HEK293 (cell line): Measurements from ENCODE around the gene NR2F1-AS1.
A peak's percentile ranks its signal among the peaks of the same experiment; 100 is the strongest.

ENCODE experiments used
- GFI1B ChIP-seq: fragments of 450-650 bp; formaldehyde crosslinking; IDR thresholded peaks from 2 replicates; pipeline ENCODE4 v1.5.1; 2016; ENCODE audit warnings: missing biosample characterization, missing genetic modification characterization
- HIC1 ChIP-seq: fragments of 450-650 bp; formaldehyde crosslinking; IDR thresholded peaks from 2 replicates; pipeline ENCODE4 v1.5.1; 2016; ENCODE audit warnings: missing biosample characterization, missing genetic modification characterization
- KLF1 ChIP-seq: fragments of 450-650 bp; formaldehyde crosslinking; IDR thresholded peaks from 2 replicates; pipeline ENCODE4 v1.5.1; 2016; ENCODE audit warnings: missing biosample characterization, missing genetic modification characterization
- KLF17 ChIP-seq: fragments of 450-650 bp; formaldehyde crosslinking; IDR thresholded peaks from 2 replicates; pipeline ENCODE4 v1.5.1; 2016; ENCODE audit warnings: missing biosample characterization, missing genetic modification characterization
- MYNN ChIP-seq: fragments of 450-650 bp; formaldehyde crosslinking; IDR thresholded peaks from 2 replicates; pipeline ENCODE4 v1.5.1; 2016; ENCODE audit warnings: missing biosample characterization, missing genetic modification characterization, borderline replicate concordance
- MZF1 ChIP-seq: fragments of 450-650 bp; formaldehyde crosslinking; IDR thresholded peaks from 2 replicates; pipeline ENCODE4 v1.5.1; 2017; ENCODE audit warnings: missing biosample characterization, missing genetic modification characterization, borderline replicate concordance
- SCRT2 ChIP-seq: fragments of 450-650 bp; formaldehyde crosslinking; IDR thresholded peaks from 2 replicates; pipeline ENCODE4 v1.5.1; 2016; ENCODE audit warnings: missing biosample characterization, missing genetic modification characterization
- WT1 ChIP-seq: fragments of 450-650 bp; formaldehyde crosslinking; IDR thresholded peaks from 2 replicates; pipeline ENCODE4 v1.5.1; 2016; ENCODE audit warnings: missing biosample characterization, missing genetic modification characterization
- ZBTB1 ChIP-seq: fragments of 450-650 bp; formaldehyde crosslinking; IDR thresholded peaks from 2 replicates; pipeline ENCODE4 v1.5.1; 2016; ENCODE audit warnings: missing biosample characterization, missing genetic modification characterization
- ZBTB48 ChIP-seq: fragments of 450-650 bp; formaldehyde crosslinking; IDR thresholded peaks from 2 replicates; pipeline ENCODE4 v1.5.1; 2016; ENCODE audit warnings: missing biosample characterization, missing genetic modification characterization
- ZBTB7A ChIP-seq: fragments of 450-650 bp; formaldehyde crosslinking; IDR thresholded peaks from 2 replicates; pipeline ENCODE4 v1.5.1; 2016; ENCODE audit warnings: low read depth, missing biosample characterization, missing genetic modification characterization
- ZFHX2 ChIP-seq: fragments of 450-650 bp; formaldehyde crosslinking; conservative IDR thresholded peaks from 2 replicates; pipeline ENCODE4 v1.5.1; 2016; ENCODE audit warnings: missing biosample characterization, missing genetic modification characterization
- ZFP41 ChIP-seq: fragments of 450-650 bp; formaldehyde crosslinking; IDR thresholded peaks from 2 replicates; pipeline ENCODE4 v1.5.1; 2016; ENCODE audit warnings: missing biosample characterization, missing genetic modification characterization, borderline replicate concordance
- ZNF132 ChIP-seq: fragments of 450-650 bp; formaldehyde crosslinking; IDR thresholded peaks from 2 replicates; pipeline ENCODE4 v1.5.1; 2017; ENCODE audit warnings: missing biosample characterization, missing genetic modification characterization, borderline replicate concordance
- ZNF174 ChIP-seq: fragments of 450-650 bp; formaldehyde crosslinking; IDR thresholded peaks from 2 replicates; pipeline ENCODE4 v1.5.0; 2017; ENCODE audit warnings: missing biosample characterization, mild to moderate bottlenecking, missing genetic modification characterization
- ZNF202 ChIP-seq: fragments of 450-650 bp; formaldehyde crosslinking; IDR thresholded peaks from 2 replicates; pipeline ENCODE4 v1.5.1; 2016; ENCODE audit warnings: missing biosample characterization, missing genetic modification characterization, borderline replicate concordance
- ZNF211 ChIP-seq: fragments of 450-650 bp; formaldehyde crosslinking; IDR thresholded peaks from 2 replicates; pipeline ENCODE4 v1.5.1; 2016; ENCODE audit warnings: low read depth, missing biosample characterization, missing genetic modification characterization
- ZNF221 ChIP-seq: fragments of 450-650 bp; formaldehyde crosslinking; IDR thresholded peaks from 2 replicates; pipeline ENCODE4 v1.5.1; 2017; ENCODE audit warnings: missing biosample characterization, missing genetic modification characterization, borderline replicate concordance
- ZNF23 ChIP-seq: fragments of 450-650 bp; formaldehyde crosslinking; IDR thresholded peaks from 2 replicates; pipeline ENCODE4 v1.5.1; 2016; ENCODE audit warnings: missing biosample characterization, missing genetic modification characterization, borderline replicate concordance
- ZNF266 ChIP-seq: fragments of 450-650 bp; formaldehyde crosslinking; IDR thresholded peaks from 2 replicates; pipeline ENCODE4 v1.5.1; 2016; ENCODE audit warnings: missing biosample characterization, missing genetic modification characterization, low read depth
- ZNF274 ChIP-seq, 2 experiments: fragments of 200-500 bp in 1 of 2; fragments of 450-650 bp in 1 of 2; sonication (Bioruptor generic) in 1 of 2; formaldehyde crosslinking in 1 of 2; IDR thresholded peaks; 2 replicates each; pipeline versions ENCODE4 v1.5.1 to v1.6.1; 2014 to 2016; ENCODE audit warnings: borderline replicate concordance in 1 of 2, inconsistent platforms in 1 of 2, low read length in 1 of 2, missing biosample characterization in 1 of 2, missing genetic modification characterization in 1 of 2
- ZNF433 ChIP-seq: fragments of 450-650 bp; formaldehyde crosslinking; IDR thresholded peaks from 2 replicates; pipeline ENCODE4 v1.5.1; 2016; ENCODE audit warnings: missing biosample characterization, missing genetic modification characterization, low read depth
- ZNF530 ChIP-seq: fragments of 450-650 bp; formaldehyde crosslinking; IDR thresholded peaks from 2 replicates; pipeline ENCODE4 v1.5.1; 2016; ENCODE audit warnings: low read depth, missing biosample characterization, missing genetic modification characterization
- ZNF585B ChIP-seq: fragments of 450-650 bp; formaldehyde crosslinking; IDR thresholded peaks from 2 replicates; pipeline ENCODE4 v1.5.1; 2016; ENCODE audit warnings: missing biosample characterization, missing genetic modification characterization
- ZNF624 ChIP-seq: fragments of 450-650 bp; formaldehyde crosslinking; IDR thresholded peaks from 2 replicates; pipeline ENCODE4 v1.5.1; 2017; ENCODE audit warnings: missing biosample characterization, missing genetic modification characterization
- ZNF626 ChIP-seq: fragments of 450-650 bp; sonication (Bioruptor Pico); formaldehyde crosslinking; IDR thresholded peaks from 2 replicates; pipeline ENCODE4 v1.5.1; 2018; ENCODE audit warnings: missing biosample characterization, missing genetic modification characterization, inconsistent platforms
- ZNF701 ChIP-seq: fragments of 450-650 bp; formaldehyde crosslinking; IDR thresholded peaks from 2 replicates; pipeline ENCODE4 v1.5.1; 2016; ENCODE audit warnings: missing biosample characterization, missing genetic modification characterization
- ZNF747 ChIP-seq: fragments of 450-650 bp; formaldehyde crosslinking; IDR thresholded peaks from 2 replicates; pipeline ENCODE4 v1.5.1; 2016; ENCODE audit warnings: missing biosample characterization, missing genetic modification characterization
- ZNF785 ChIP-seq: fragments of 450-650 bp; formaldehyde crosslinking; IDR thresholded peaks from 2 replicates; pipeline ENCODE4 v1.5.1; 2016; ENCODE audit warnings: missing biosample characterization, missing genetic modification characterization
- ZNF830 ChIP-seq: fragments of 450-650 bp; IDR thresholded peaks from 2 replicates; pipeline ENCODE4 v1.5.0; 2018; ENCODE audit warnings: missing biosample characterization, missing genetic modification characterization, low read depth, mild to moderate bottlenecking, moderate library complexity
- TF ChIP-seq, protein P1 (sequence below): IDR thresholded peaks from 2 replicates; pipeline ENCODE4 v1.6.1; 2011; ENCODE audit warnings: mild to moderate bottlenecking, low read depth, low read length, borderline replicate concordance
- TF ChIP-seq, protein P2 (sequence below): fragments of 450-650 bp; formaldehyde crosslinking; IDR thresholded peaks from 2 replicates; pipeline ENCODE4 v1.5.1; 2016; ENCODE audit warnings: missing biosample characterization, missing genetic modification characterization
- TF ChIP-seq, protein P3 (sequence below): fragments of 450-650 bp; formaldehyde crosslinking; IDR thresholded peaks from 2 replicates; pipeline ENCODE4 v1.5.1; 2017; ENCODE audit warnings: missing biosample characterization, missing genetic modification characterization

The NR2F1-AS1 gene

GRCh38 chr5:93582677-93583438, 1.8 kb upstream of the NR2F1-AS1 start, which contains the start of gene NR2F1 (continued):
- no peak for TF ChIP-seq ZNF747 (tag by site-specific recombination)
- TF ChIP-seq ZNF785 (tag by site-specific recombination) = peak; percentile 93
- TF ChIP-seq ZNF274 (IDR thresholded peaks at IDR 0.05; ENCODE audit: low read length) = no peak
- no peak for TF ChIP-seq ZNF274 (tag by site-specific recombination; IDR thresholded peaks at IDR 0.05; ENCODE audit: borderline replicate concordance)
- TF ChIP-seq ZNF211 (tag by site-specific recombination) = no peak
- 0 out of 2 replicates have a peak, but pooled peaks have one; percentile 9 for TF ChIP-seq ZNF626 (tag by site-specific recombination)
- TF ChIP-seq, protein P1, sequence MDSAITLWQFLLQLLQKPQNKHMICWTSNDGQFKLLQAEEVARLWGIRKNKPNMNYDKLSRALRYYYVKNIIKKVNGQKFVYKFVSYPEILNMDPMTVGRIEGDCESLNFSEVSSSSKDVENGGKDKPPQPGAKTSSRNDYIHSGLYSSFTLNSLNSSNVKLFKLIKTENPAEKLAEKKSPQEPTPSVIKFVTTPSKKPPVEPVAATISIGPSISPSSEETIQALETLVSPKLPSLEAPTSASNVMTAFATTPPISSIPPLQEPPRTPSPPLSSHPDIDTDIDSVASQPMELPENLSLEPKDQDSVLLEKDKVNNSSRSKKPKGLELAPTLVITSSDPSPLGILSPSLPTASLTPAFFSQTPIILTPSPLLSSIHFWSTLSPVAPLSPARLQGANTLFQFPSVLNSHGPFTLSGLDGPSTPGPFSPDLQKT = no peak
- no peak for TF ChIP-seq ZNF221 (tag by site-specific recombination)
- peak; percentile 89 for TF ChIP-seq HIC1 (tag by site-specific recombination)
- no peak for TF ChIP-seq ZNF266 (tag by site-specific recombination)
- 0 out of 2 replicates have a peak, but pooled peaks have one; percentile 64 for TF ChIP-seq ZNF624
- TF ChIP-seq, protein P2, sequence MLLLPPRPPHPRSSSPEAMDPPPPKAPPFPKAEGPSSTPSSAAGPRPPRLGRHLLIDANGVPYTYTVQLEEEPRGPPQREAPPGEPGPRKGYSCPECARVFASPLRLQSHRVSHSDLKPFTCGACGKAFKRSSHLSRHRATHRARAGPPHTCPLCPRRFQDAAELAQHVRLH (tag by site-specific recombination) = peak; percentile 96
- TF ChIP-seq ZBTB7A = peak; percentile 95
- peak; percentile 86; the same call in 1 of the 2 replicates for TF ChIP-seq ZNF701
- TF ChIP-seq ZBTB1 (tag by site-specific recombination) = peak; percentile 96
- TF ChIP-seq KLF17 = peak; percentile 98
- peak; percentile 100 for TF ChIP-seq MZF1 (tag by site-specific recombination)
- 0 out of 2 replicates have a peak, but pooled peaks have one; percentile 49 for TF ChIP-seq ZFP41
- peak; percentile 96 for TF ChIP-seq GFI1B (tag by site-specific recombination)
- TF ChIP-seq ZNF585B (tag by site-specific recombination) = 0 out of 2 replicates have a peak, but pooled peaks have one; percentile 7
- peak; percentile 82 for TF ChIP-seq ZFHX2 (tag by site-specific recombination)
- no peak for TF ChIP-seq ZNF830
- TF ChIP-seq ZNF433 = no peak
- no peak for TF ChIP-seq ZNF23
- TF ChIP-seq ZNF174 (tag by site-specific recombination) = no peak
- no peak for TF ChIP-seq SCRT2
- peak; percentile 95 for TF ChIP-seq KLF1 (tag by site-specific recombination)
- peak; percentile 83 for TF ChIP-seq WT1 (tag by site-specific recombination)
- peak; percentile 61 for TF ChIP-seq ZBTB48
- TF ChIP-seq MYNN (tag by site-specific recombination) = peak; percentile 65; the same call in 1 of the 2 replicates
- TF ChIP-seq ZNF202 = no peak
- TF ChIP-seq, protein P3, sequence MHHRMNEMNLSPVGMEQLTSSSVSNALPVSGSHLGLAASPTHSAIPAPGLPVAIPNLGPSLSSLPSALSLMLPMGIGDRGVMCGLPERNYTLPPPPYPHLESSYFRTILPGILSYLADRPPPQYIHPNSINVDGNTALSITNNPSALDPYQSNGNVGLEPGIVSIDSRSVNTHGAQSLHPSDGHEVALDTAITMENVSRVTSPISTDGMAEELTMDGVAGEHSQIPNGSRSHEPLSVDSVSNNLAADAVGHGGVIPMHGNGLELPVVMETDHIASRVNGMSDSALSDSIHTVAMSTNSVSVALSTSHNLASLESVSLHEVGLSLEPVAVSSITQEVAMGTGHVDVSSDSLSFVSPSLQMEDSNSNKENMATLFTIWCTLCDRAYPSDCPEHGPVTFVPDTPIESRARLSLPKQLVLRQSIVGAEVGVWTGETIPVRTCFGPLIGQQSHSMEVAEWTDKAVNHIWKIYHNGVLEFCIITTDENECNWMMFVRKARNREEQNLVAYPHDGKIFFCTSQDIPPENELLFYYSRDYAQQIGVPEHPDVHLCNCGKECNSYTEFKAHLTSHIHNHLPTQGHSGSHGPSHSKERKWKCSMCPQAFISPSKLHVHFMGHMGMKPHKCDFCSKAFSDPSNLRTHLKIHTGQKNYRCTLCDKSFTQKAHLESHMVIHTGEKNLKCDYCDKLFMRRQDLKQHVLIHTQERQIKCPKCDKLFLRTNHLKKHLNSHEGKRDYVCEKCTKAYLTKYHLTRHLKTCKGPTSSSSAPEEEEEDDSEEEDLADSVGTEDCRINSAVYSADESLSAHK = peak; percentile 89
- TF ChIP-seq ZNF530 (tag by site-specific recombination) = no peak
- TF ChIP-seq ZNF132 (tag by site-specific recombination) = no peak
